ENCODE results near the gene GOLT1A. TPM values are rescaled to one million over a fixed set of nuclear protein-coding genes. Genes with fewer than 3 reads are reported as not detected.

GOLT1A gene
- total RNA-seq, 1 experiment from 2014 or later: not detected

- no peak for DNase-seq (ENCODE audit: low spot score)
- no peaks in the 10 kb centered on the region for H3K4me1 ChIP-seq (ENCODE audit: insufficient read depth, low read length, poor library complexity, severe bottlenecking)
- no peaks in the 10 kb centered on the region for H3K36me3 ChIP-seq (ENCODE audit: insufficient read depth, low read length, poor library complexity, severe bottlenecking)
- no peak overlapping the region for H3K4me3 ChIP-seq (ENCODE audit: low read depth, low read length, poor library complexity, severe bottlenecking)
- POLR2A ChIA-PET (ENCODE audit: low non-redundant PET): no interaction called here
- no peaks in the 10 kb centered on the region for H3K9me3 ChIP-seq (ENCODE audit: low read depth, low read length, poor library complexity, severe bottlenecking)
- TF ChIP-seq CTCF (conservative IDR thresholded peaks at IDR 0.05; ENCODE audit: low read depth, low read length) (no peak), EZH2 (IDR thresholded peaks at IDR 0.05; ENCODE audit: borderline replicate concordance, low read depth, low read length, poor library complexity, severe bottlenecking) (no peak)
- intact Hi-C loops (cut with micrococcal nuclease; ENCODE audit: unreplicated experiment): no loop called here
- BruUV-seq (replicated peaks): no TSS peak
- H3K27me3 ChIP-seq (replicated peaks; ENCODE audit: insufficient read depth, low read depth, low read length, poor library complexity): peaks cover 14% of the 10 kb centered on the region
- CTCF ChIA-PET: no interaction called here
- H3K27ac ChIP-seq (ENCODE audit: low read depth, low read length, poor library complexity, severe bottlenecking): no peak overlapping the region
Measured at GRCh38 chr1:204177133-204177532, 36.7 kb downstream of the GOLT1A start.

- CTCF ChIA-PET: no interaction called here
- POLR2A ChIA-PET (ENCODE audit: low non-redundant PET): no interaction called here
- intact Hi-C loops (cut with micrococcal nuclease; ENCODE audit: unreplicated experiment): no loop called here
Measured at GRCh38 chr1:204176049-204176448, 37.7 kb downstream of the GOLT1A start.

GRCh38 chr1:204174958-204175357 lies 38.8 kb downstream of the GOLT1A start:
- no peak overlapping the region for H3K4me3 ChIP-seq (ENCODE audit: low read depth, low read length, poor library complexity, severe bottlenecking)
- CTCF ChIA-PET: no interaction called here
- DNase-seq (ENCODE audit: low spot score): no peak
- intact Hi-C loops (cut with micrococcal nuclease; ENCODE audit: unreplicated experiment): no loop called here
- no peak overlapping the region for H3K27ac ChIP-seq (ENCODE audit: low read depth, low read length, poor library complexity, severe bottlenecking)
- TF ChIP-seq EZH2 (IDR thresholded peaks at IDR 0.05; ENCODE audit: borderline replicate concordance, low read depth, low read length, poor library complexity, severe bottlenecking) (no peak), CTCF (conservative IDR thresholded peaks at IDR 0.05; ENCODE audit: low read depth, low read length) (no peak)
- no TSS peak for BruUV-seq (replicated peaks)
- H3K4me1 ChIP-seq (ENCODE audit: insufficient read depth, low read length, poor library complexity, severe bottlenecking): no peaks in the 10 kb centered on the region
- H3K36me3 ChIP-seq (ENCODE audit: insufficient read depth, low read length, poor library complexity, severe bottlenecking): no peaks in the 10 kb centered on the region
- peaks cover 14% of the 10 kb centered on the region for H3K27me3 ChIP-seq (replicated peaks; ENCODE audit: insufficient read depth, low read depth, low read length, poor library complexity)
- POLR2A ChIA-PET (ENCODE audit: low non-redundant PET): no interaction called here
- no peaks in the 10 kb centered on the region for H3K9me3 ChIP-seq (ENCODE audit: low read depth, low read length, poor library complexity, severe bottlenecking)

More at GRCh38 chr1:204176049-204176448, 37.7 kb downstream of the GOLT1A start:
- no peak for DNase-seq (ENCODE audit: low spot score)
- no peak for TF ChIP-seq CTCF (conservative IDR thresholded peaks at IDR 0.05; ENCODE audit: low read depth, low read length)
- TF ChIP-seq EZH2 (IDR thresholded peaks at IDR 0.05; ENCODE audit: borderline replicate concordance, low read depth, low read length, poor library complexity, severe bottlenecking): no peak
- no TSS peak for BruUV-seq (replicated peaks)
- Histone ChIP-seq H3K27me3 (replicated peaks; ENCODE audit: insufficient read depth, low read depth, low read length, poor library complexity) (peaks cover 14% of the 10 kb centered on the region), H3K27ac (ENCODE audit: low read depth, low read length, poor library complexity, severe bottlenecking) (no peak overlapping the region), H3K9me3 (ENCODE audit: low read depth, low read length, poor library complexity, severe bottlenecking) (no peaks in the 10 kb centered on the region), H3K4me1 (ENCODE audit: insufficient read depth, low read length, poor library complexity, severe bottlenecking) (no peaks in the 10 kb centered on the region), H3K4me3 (ENCODE audit: low read depth, low read length, poor library complexity, severe bottlenecking) (no peak overlapping the region), H3K36me3 (ENCODE audit: insufficient read depth, low read length, poor library complexity, severe bottlenecking) (no peaks in the 10 kb centered on the region)
